A172 (cell line): ENCODE results near the gene NR3C2. TPM values are rescaled to one million over a fixed set of nuclear protein-coding genes. Genes with fewer than 3 reads are reported as not detected.

ENCODE experiments used
- DNase-seq: peaks from one replicate; pipeline ENCODE4 v3.0.0-alpha.2; 2015; ENCODE audit warnings: low spot score
- total RNA-seq: library from RNA; depleted of rRNA; stranded (reverse); fragments of >200 nt; shearing (Covaris generic); gene quantifications from 2 replicates; pipeline ENCODE4 v1.2.3, GENCODE V29; 2014

The NR3C2 gene
- total RNA-seq, 1 experiment from 2014 or later = 1.3 TPM

- DNase-seq = no peak
Measured at GRCh38 chr4:148435654-148436406, 6.4 kb downstream of the NR3C2 start.

DNA sequence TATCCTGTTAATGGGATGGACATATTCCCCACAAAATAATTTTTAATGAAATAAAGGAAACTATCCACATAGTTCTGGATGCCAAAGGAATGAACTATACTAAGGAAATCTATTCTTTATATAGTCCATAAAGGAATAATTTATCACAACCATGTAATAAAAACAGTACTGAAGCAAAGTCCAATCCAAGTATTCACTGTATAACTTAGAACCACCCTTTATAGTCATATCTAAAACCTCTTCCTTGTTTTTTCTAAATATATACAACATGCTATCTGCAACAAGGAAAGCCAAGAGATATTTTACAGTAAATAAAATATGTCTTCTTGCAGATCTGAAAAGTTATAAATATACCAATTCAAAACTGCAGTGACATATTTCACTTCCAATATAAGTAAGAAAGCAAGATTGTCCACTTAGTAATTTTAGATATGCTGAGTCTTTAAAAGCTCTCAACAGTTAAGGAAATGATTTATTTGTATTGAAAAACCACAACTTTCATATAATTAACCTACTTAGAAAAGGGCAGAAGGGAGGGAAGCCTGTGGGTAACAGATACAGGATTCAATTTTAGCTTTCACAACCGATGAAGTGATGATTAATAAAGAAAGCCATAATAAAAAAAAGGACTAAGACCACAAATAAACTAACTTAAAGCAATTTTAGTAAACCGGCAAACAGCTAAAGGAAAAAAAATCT is 8.0 kb downstream of the NR3C2 start:
- DNase-seq = no peak

DNA sequence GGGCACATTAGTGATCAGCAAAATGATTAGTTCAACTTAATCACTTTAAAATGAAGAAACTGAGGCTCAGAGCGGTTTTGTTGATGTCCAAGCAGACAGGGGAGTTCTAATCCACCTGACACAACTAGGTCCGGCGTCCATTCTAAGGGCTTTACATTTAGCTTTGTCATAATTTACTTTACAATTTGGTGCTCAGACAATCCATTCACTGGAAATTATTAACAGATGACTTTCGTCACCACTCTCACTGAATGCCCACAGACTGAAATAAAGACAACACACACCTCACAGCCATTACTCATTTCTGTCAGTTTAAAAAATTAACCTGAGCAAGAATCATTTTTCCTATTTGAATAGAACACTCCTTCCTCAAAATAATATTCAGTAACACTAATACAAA is 10.8 kb downstream of the NR3C2 start:
- DNase-seq = no peak

DNA sequence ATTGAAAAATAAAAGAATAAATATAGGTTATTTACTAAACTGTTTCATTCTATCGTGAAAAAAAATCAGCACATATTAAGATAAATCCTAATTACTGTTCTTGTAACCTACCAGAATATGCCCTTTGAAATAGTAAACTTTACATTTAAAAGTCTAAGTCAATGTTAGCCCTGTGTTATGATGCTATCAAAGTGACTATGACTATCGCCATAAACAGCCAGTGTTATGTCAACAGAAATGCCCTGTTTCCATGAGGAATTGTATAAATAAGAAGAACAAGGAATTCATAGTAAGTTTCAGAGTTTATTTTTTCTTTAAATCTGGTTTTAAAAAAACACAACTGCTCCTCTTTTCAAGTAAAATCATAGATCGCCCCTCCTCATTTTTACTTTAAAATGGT is 11.4 kb downstream of the NR3C2 start:
- DNase-seq = no peak

- DNase-seq = no peak
Measured at GRCh38 chr4:148429206-148429605, 13.0 kb downstream of the NR3C2 start.

DNA sequence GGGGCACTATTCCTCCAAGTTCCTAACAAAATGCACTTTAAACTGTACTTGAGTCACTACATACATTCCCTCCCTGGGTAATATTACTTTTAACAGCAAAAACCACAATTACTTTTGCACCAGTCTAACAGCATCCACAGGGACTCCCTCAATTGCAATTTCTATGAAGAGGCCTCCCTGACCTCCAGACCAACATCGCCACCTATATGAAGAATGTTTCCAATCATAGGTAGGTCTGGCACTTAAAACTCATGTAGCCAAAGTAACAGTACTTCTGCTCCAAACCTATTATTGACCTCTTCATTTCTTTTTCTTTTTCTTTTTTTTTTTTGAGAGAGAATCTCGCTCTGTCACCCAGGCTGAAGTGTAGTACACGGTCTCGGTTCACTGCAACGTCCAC is 15.6 kb downstream of the NR3C2 start:
- no peak for DNase-seq

GRCh38 chr4:148425327-148426110 is 16.7 kb downstream of the NR3C2 start:
- no peak for DNase-seq

DNA sequence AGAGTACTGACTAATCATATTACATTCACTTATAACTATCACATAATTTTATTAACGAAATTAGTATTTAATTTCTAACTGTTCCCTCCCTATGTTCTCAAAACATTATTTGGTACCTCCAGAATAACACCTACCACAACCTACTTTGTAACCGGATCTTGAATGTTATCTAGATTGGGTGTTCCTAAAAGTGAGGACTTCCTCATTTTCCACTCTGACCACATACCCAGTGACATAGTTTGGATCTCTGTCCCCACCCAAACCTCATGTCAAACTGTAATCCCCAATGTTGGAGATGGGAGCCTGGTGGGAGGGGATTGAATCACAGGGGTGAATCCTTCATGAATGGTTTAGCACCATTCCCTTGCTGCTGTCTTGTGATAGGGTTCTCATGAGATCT is 21.8 kb downstream of the NR3C2 start:
- DNase-seq = no peak

DNA sequence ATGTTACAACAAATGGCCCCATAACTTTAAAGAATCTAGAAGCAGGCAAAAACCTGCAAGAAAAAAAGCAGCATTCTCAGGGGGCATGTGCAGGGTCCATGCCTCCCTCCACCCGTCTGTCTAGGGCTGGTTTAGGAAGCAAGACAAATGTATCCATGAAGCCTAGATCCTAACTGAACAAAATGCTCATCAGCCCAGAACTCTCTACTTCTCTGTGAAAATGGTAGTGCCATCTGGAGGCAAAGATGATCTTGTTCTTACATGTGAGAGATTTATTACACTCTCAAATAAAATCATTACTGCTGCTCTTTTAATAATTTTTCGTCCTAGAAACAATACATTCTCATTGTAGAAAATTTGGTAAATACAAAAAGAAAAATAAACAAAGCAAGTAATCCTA is 26.7 kb downstream of the NR3C2 start:
- peak; percentile 1 for DNase-seq

- no peak for DNase-seq
Measured at GRCh38 chr4:148412460-148412994, 29.7 kb downstream of the NR3C2 start.

- no peak for DNase-seq
Measured at GRCh38 chr4:148405161-148405893, 36.9 kb downstream of the NR3C2 start.

- no peak for DNase-seq
Measured at GRCh38 chr4:148398988-148399387, 43.2 kb downstream of the NR3C2 start.

GRCh38 chr4:148397771-148398170 is 44.4 kb downstream of the NR3C2 start:
- no peak for DNase-seq

DNA sequence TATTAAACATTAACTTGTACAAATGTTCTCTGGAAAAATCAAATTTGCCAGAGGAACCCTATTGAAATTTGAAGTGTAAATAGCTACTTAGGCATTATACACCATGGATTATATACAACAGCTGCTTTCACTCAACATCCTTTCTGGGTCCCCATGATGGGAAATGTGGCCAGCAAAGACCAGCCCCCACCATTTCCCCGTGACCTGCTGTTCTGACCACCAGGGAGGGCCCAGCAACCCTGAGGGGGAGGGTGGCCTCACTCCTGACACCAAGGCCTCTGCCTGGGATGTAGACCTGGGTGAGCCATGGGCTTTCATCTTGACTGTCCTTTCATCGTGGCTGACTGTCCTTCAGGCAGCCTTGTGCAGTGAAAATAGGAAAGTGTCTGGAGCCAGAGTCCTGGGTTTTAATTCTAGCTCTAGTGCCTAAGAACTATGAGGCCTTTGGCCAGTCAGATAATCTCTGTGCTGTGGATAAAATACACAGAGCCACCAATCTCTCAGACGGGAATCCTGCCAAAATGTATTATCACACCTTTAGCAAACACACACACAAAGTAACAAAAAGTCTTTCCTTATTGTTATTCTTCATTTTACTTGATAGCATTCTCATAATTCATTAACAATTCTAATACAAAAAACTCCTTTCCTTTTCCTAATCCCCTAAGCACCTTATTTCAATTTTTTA is 45.1 kb downstream of the NR3C2 start:
- DNase-seq = no peak

DNA sequence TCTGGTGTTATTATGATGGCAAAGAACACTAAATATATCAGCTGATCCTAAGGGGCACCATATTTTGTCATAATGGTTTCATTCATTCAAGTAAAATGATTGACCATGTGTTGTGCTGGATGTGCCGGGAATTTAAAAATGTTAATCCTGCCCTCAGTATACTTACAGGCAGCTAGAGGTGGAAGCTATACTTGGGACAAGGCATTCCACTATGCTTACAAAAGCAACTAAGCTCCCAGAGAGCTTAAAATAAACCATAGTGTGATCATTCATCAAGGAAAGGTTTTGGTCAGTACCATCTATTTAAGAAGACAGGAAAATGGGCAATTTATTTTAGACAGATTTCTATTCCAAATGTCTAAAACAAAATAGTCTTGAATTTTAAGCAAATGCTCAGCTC is 46.4 kb downstream of the NR3C2 start:
- no peak for DNase-seq

DNA sequence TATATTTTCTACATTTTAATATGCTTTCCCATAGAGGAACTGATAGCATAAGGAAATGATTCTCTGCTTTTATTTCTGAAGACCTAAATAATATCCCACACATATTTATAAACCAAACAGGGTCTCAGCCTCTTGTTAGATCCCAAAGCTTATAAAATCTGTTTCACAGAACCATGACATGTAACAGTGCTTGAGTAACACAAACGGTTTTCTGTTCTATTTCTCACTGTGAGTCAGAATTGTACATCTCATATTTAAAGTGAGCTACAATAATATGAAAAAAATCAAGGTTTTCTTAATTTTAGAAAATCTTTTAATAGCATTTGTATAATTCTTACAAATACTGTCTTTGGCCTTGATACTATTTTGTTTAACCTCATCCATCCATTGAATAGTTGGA is 51.2 kb downstream of the NR3C2 start:
- DNase-seq = no peak

DNA sequence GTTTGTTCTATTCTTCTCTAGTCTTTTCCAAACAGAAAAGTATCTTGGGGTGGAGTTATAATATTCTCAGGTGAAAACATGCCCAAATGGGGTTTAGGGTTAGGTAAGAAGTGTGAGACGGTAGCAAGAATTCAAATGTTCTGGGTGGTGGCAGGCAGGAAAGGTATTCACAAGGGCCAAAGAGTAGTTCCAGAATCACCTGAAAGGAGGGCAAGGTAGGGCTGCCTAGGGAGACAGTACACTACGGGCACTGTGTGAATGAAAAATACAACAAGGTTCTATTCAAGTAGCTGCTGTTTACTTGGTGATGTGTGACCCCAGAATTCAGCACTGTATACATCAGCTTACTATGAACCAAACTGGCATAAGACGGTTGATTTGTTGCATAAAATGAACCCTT is 51.9 kb downstream of the NR3C2 start:
- DNase-seq = no peak

DNA sequence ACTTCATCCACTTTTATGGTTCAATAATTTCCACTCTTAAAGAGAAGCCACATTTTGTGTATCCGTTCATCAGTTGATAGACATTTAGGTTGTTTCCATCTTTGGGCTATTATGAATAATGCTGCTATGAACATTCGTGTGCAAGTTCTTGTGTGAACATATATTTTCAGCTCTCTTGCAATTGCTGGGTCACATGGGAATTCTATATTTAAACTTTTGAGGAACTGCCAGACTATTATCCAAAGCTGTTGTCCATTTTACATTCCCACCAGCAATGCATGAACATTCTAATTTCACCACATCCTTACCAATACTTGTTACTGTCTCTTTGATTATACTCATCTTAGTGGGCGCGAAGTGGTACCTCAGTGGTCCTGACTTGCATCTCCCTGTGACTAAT is 61.9 kb downstream of the NR3C2 start:
- no peak for DNase-seq

DNA sequence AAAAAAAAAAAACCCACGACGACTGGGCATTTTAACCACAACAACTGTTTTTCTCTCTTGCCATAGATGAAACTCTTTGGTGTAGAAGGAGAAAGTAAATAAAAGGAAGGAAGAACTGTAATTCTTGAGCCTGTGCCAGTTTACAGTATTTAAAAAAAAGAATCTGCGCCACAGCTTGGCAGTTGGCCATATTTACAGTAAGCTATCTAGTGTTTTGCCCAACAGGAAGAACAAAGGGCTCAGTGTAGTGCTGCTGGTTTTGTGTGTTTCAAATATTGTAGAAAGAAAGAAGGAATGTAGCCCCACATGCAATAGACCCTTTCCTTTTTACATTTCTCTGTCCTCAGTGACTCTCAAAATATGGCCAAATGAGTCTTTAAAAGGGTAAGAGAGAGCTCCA is 66.1 kb downstream of the NR3C2 start:
- peak; percentile 53 for DNase-seq

DNA sequence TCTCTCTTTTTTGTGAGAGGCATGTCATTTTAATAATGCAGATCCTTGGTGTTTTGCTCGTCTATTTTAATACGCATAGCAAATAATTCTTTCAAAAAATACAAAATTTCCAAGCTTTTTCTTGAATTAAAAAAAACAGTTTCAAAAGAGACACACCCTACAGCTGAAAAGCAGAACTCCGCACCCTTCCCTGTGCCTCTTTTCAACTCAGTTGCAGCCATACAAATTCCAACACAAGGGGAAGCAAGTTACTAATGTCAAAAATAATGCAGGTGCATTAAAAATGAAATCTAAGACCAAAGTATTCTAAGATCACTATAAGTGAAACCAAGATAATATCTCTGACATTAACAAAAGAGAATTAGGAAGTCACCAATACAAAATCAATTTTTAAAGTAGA is 66.6 kb downstream of the NR3C2 start:
- no peak for DNase-seq

DNA sequence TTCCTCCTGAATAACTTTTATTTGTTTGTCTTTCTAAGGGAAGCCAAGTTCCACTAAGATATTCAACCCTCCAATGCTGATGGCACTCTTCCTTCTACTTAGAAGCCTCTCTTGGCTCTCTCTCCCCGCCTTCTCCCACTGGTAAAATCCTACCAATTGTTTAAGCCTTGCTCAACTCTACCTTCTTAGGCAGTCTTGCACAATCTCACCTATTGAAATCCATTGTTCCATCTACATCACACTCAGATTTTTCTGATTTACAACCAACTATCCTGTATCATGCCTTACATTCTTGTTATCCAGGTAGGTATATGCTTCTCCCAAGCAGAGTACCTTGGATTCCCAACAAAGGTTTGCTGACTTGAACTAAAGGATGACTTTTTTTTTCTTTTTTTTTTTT is 69.1 kb downstream of the NR3C2 start:
- no peak for DNase-seq
